ENCODE measurements around the gene FAP.

Gene FAP

DNA sequence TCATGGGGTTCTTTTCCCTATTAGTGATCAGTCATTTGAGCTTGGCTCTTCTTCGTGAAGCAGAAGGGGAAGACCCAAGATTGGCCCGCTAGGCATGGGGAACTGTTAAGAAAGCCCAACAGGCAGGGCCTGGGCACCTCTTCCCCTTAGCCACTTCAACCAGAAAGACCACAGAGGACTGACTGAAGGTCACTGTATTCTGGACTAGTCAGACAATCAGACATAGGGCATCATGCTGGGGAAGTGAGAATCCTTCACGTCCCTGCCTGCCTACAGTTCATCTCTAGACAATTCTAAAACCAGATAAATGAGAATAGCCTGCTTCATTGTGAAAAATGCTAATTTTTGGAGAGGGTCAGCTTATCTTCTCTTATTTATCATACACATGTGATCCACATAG, 28.1 kb downstream of the FAP start:
- no peak for DNase-seq (ENCODE audit: extremely low read depth, low read depth)

DNA sequence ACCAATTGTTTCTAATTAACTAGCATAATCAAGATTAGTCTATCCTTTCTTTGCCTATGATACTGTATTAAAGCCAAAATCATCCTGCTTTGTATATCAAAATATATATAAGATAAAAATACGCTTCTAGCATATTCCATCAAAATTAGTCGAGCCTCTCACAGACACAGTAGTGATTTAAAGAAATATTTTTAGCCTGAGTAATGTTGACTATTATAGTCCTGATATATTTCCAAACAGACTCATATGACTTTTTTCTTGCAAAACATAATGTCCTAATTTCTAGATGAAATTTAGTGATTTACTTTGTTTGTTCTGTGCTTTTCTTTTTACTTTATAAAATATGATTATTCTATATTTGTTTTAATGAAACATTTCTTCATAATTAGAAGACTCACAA, 30.9 kb downstream of the FAP start:
- no peak for DNase-seq (ENCODE audit: extremely low read depth, low read depth)
- TF ChIP-seq, protein P1, sequence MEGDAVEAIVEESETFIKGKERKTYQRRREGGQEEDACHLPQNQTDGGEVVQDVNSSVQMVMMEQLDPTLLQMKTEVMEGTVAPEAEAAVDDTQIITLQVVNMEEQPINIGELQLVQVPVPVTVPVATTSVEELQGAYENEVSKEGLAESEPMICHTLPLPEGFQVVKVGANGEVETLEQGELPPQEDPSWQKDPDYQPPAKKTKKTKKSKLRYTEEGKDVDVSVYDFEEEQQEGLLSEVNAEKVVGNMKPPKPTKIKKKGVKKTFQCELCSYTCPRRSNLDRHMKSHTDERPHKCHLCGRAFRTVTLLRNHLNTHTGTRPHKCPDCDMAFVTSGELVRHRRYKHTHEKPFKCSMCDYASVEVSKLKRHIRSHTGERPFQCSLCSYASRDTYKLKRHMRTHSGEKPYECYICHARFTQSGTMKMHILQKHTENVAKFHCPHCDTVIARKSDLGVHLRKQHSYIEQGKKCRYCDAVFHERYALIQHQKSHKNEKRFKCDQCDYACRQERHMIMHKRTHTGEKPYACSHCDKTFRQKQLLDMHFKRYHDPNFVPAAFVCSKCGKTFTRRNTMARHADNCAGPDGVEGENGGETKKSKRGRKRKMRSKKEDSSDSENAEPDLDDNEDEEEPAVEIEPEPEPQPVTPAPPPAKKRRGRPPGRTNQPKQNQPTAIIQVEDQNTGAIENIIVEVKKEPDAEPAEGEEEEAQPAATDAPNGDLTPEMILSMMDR (IDR thresholded peaks at IDR 0.05; ENCODE audit: low read depth, low read length, missing control alignments) = no peak
- H3K4me3 ChIP-seq (replicated peaks; ENCODE audit: low read depth, low read length) = no peak overlapping the region

More for the DNA sequence above, 28.1 kb downstream of the FAP start:
- H3K4me3 ChIP-seq (replicated peaks; ENCODE audit: low read depth, low read length) = no peak overlapping the region
- TF ChIP-seq, protein P1 (IDR thresholded peaks at IDR 0.05; ENCODE audit: low read depth, low read length, missing control alignments) = no peak

DNA sequence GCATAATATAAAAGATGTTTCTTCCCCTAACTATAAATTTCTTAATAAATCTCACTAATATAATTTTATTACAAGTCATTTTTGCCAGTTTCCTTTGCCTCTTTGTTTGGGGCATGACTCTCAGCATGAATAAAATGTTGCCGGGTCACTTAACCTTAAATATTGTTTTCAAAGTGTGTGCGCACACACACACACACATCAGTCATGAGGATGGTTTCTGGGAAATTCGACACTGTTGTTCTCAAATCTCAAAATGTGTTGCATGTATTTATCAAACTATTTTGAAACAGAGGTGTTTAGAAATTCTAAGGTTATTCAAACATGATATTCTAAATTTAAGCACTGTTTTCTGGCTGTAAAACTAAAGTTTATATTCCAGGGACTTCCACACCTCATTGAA, 31.5 kb downstream of the FAP start:
- TF ChIP-seq, protein P1 (IDR thresholded peaks at IDR 0.05; ENCODE audit: low read depth, low read length, missing control alignments) = no peak
- H3K4me3 ChIP-seq (replicated peaks; ENCODE audit: low read depth, low read length) = no peak overlapping the region
- DNase-seq (ENCODE audit: extremely low read depth, low read depth) = no peak

DNA sequence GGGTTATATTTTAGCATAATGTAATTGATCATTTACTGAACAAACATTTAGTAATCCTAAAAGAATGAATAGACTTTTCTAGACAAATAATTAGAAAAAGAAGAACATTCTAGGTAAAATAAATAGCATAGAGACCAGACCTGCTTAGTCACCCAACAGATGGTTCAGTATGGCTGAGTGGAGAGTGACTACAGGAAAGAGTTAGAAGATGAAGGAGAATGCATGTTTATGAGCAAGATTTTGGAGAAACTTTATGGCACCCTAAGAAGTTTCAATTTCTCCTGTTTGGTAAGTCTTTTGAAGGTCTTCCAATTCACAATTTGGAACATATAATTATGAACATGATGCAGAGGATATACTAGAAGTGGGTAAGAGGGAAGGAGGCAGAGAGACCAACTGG, 32.9 kb downstream of the FAP start:
- H3K4me3 ChIP-seq (replicated peaks; ENCODE audit: low read depth, low read length) = no peak overlapping the region
- DNase-seq (ENCODE audit: extremely low read depth, low read depth) = no peak
- TF ChIP-seq, protein P1 (IDR thresholded peaks at IDR 0.05; ENCODE audit: low read depth, low read length, missing control alignments) = no peak

DNA sequence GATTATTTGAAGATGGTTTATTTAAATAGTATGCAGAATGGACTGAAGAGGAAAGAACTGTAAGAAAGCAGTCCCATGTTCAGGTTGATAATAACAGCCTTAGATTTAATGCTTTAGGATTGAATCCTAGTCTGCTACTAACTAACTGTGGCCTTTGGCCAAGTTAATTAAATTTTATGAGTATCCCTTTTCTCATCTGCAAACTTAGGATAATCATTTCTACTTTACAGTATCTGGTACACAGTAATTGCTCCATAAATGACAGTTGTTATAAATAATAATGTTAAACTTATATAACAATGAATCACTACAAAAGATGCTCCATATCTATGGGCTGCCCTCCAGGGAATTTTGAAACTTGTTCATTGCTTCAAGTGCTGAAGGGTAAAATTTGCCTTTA, 41.0 kb downstream of the FAP start:
- DNase-seq (ENCODE audit: extremely low read depth, low read depth) = no peak
- TF ChIP-seq, protein P1 (IDR thresholded peaks at IDR 0.05; ENCODE audit: low read depth, low read length, missing control alignments) = no peak
- no peak overlapping the region for H3K4me3 ChIP-seq (replicated peaks; ENCODE audit: low read depth, low read length)

DNA sequence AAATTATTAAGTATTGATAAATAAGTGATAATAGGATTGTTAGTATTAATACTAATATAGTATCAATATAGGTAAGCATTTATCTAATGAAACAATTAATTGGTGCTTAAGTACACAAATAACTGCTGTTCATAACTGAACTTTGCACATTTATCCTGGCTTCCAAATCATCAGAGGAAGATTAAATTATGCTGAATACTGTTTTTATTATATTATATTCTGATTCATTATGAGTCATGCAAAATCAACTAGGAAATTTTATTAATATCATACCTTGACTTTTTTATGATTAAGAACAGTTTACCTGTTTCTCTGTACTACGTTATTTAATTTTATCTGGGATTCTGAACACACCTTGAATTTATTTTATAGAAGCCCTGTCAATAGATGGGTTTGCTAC, 42.6 kb downstream of the FAP start:
- DNase-seq (ENCODE audit: extremely low read depth, low read depth) = no peak
- no peak overlapping the region for H3K4me3 ChIP-seq (replicated peaks; ENCODE audit: low read depth, low read length)
- TF ChIP-seq, protein P1 (IDR thresholded peaks at IDR 0.05; ENCODE audit: low read depth, low read length, missing control alignments) = no peak

DNA sequence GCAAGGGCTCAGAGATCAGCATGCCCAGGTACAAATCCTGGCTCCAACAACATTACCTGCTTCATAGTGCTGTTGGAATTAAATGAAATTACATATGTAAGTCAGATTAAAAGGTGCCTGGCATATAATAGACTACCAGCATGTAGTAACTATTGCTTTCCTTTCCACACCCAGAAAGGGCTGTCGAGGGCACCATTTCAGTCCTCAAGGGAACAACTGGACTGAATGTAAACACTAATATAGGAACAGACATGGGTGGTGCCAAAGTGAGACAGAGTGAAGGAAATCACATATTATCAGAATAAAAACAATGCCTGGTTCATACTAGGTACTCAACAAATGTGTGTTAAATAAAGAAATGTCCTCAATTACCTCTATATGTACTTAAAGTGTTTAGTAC, 43.3 kb downstream of the FAP start:
- no peak overlapping the region for H3K4me3 ChIP-seq (replicated peaks; ENCODE audit: low read depth, low read length)
- TF ChIP-seq, protein P1 (IDR thresholded peaks at IDR 0.05; ENCODE audit: low read depth, low read length, missing control alignments) = no peak
- DNase-seq (ENCODE audit: extremely low read depth, low read depth) = no peak

Measured in HFF-Myc (cell line).